Fibroblast of lung (primary cell): ENCODE data around the gene HMMR. TPM values are rescaled to one million over a fixed set of nuclear protein-coding genes. Genes with fewer than 3 reads are reported as not detected.

Experiments used
- DNase-seq, 2 donors: peaks; one replicate each; pipeline versions ENCODE4 v3.0.0 to v3.0.0-alpha.2; 2010; ENCODE audit warnings: low read depth in 2 of 2
- H2AFZ ChIP-seq: 2 replicates; pipeline ENCODE4 v1.5.1; 2012; ENCODE audit warnings: low read length, control low read depth, inconsistent platforms
- H3K27ac ChIP-seq: 2 replicates; pipeline ENCODE4 v1.5.1; 2011; ENCODE audit warnings: low read length, control low read depth; ENCODE audit not compliant: insufficient read depth
- H3K27me3 ChIP-seq: 2 replicates; pipeline ENCODE4 v1.5.1; 2011; ENCODE audit warnings: mild to moderate bottlenecking, low read length; ENCODE audit not compliant: control insufficient read depth, insufficient read depth
- H3K36me3 ChIP-seq: 2 replicates; pipeline ENCODE4 v1.5.1; 2011; ENCODE audit warnings: low read length; ENCODE audit not compliant: control insufficient read depth, insufficient read depth
- H3K4me1 ChIP-seq: 2 replicates; pipeline ENCODE4 v1.5.1; 2011; ENCODE audit warnings: low read length; ENCODE audit not compliant: control insufficient read depth, insufficient read depth; ENCODE audit errors: extremely low read depth
- H3K4me2 ChIP-seq: 2 replicates; pipeline ENCODE4 v1.5.1; 2011; ENCODE audit warnings: low read length, control low read depth; ENCODE audit not compliant: insufficient read depth; ENCODE audit errors: extremely low read depth
- H3K4me3 ChIP-seq, 4 experiments: fragments of 200-600 bp in 1 of 4; sonication (generic) in 1 of 4; replicated peaks in 1 of 4; 2 replicates each; pipeline ENCODE4 v1.5.1; 2011 to 2016; ENCODE audit warnings: low read length in 4 of 4, low read depth in 3 of 4, mild to moderate bottlenecking in 3 of 4, control low read depth in 2 of 4, inconsistent platforms in 1 of 4, mixed read lengths in 1 of 4; ENCODE audit not compliant: insufficient read depth in 1 of 4; ENCODE audit errors: control extremely low read depth in 1 of 4
- H3K79me2 ChIP-seq: 2 replicates; pipeline ENCODE4 v1.5.1; 2012; ENCODE audit warnings: mild to moderate bottlenecking, low read length, inconsistent platforms; ENCODE audit not compliant: control insufficient read depth, insufficient read depth
- H3K9ac ChIP-seq: 2 replicates; pipeline ENCODE4 v1.5.1; 2011; ENCODE audit warnings: mild to moderate bottlenecking, low read length, control low read depth; ENCODE audit not compliant: insufficient read depth
- H3K9me3 ChIP-seq: 2 replicates; pipeline ENCODE4 v1.5.1; 2012; ENCODE audit warnings: low read depth, low read length; ENCODE audit not compliant: control insufficient read depth, insufficient read depth
- H4K20me1 ChIP-seq: 2 replicates; pipeline ENCODE4 v1.5.1; 2011; ENCODE audit warnings: low read length; ENCODE audit not compliant: control insufficient read depth, insufficient read depth; ENCODE audit errors: extremely low read depth
- CTCF ChIP-seq, 2 donors: IDR thresholded peaks in 1 of 2; conservative IDR thresholded peaks in 1 of 2; 1 replicate in 1 of 2; 2 replicates in 1 of 2; pipeline ENCODE4 v1.5.1; 2011 to 2012; ENCODE audit warnings: low read length in 2 of 2, control low read depth in 1 of 2, inconsistent platforms in 1 of 2, low read depth in 1 of 2, mild to moderate bottlenecking in 1 of 2
- EZH2 ChIP-seq: IDR thresholded peaks from 2 replicates; pipeline ENCODE4 v1.5.1; 2012; ENCODE audit warnings: low read length, control low read depth, mild to moderate bottlenecking; ENCODE audit errors: missing control alignments
- polyA plus RNA-seq, 2 donors: library from polyadenylated mRNA; depleted of rRNA in 1 of 2; stranded (reverse) in 1 of 2; unstranded in 1 of 2; fragments of >200 nt; gene quantifications; 2 replicates each; pipeline ENCODE4 v1.2.1, GENCODE V29; 2011 to 2012; ENCODE audit warnings: missing spikeins in 1 of 2
- total RNA-seq: library from RNA; depleted of rRNA; stranded (reverse); fragments of >200 nt; gene quantifications from 2 replicates; pipeline ENCODE4 v1.2.1, GENCODE V29; 2014

The HMMR gene
- total and polyA plus RNA-seq, 2 donors (not counting 1 experiment from before 2014, with no cell fraction given): 5.6 to 19.7 TPM

- H3K4me2 ChIP-seq: no peak overlapping the region
- no peak overlapping the region for H2AFZ ChIP-seq
- no peaks in the 10 kb centered on the region for H3K4me1 ChIP-seq
- TF ChIP-seq EZH2 (no peak), CTCF (conservative IDR thresholded peaks at IDR 0.05 in 1 of 2, IDR thresholded peaks at IDR 0.05 in 1 of 2; ENCODE audit: low read depth in 1 of 2, low read length in 2 of 2) (no peak)
- H3K9ac ChIP-seq: no peak overlapping the region
- no peak overlapping the region for H3K27ac ChIP-seq
- DNase-seq: no peak
- no peaks in the 10 kb centered on the region for H3K36me3 ChIP-seq
- no peaks in the 10 kb centered on the region for H4K20me1 ChIP-seq
- H3K79me2 ChIP-seq: no peaks in the 10 kb centered on the region
- H3K9me3 ChIP-seq: no peaks in the 10 kb centered on the region
- H3K27me3 ChIP-seq: no peaks in the 10 kb centered on the region
- no peak overlapping the region for H3K4me3 ChIP-seq
Observed at GRCh38 chr5:163529698-163530097, 69.3 kb downstream of the HMMR start.

GRCh38 chr5:163531272-163531671, 70.8 kb downstream of the HMMR start:
- Histone ChIP-seq H3K27me3 (no peaks in the 10 kb centered on the region), H2AFZ (no peak overlapping the region), H3K79me2 (no peaks in the 10 kb centered on the region), H3K4me2 (no peak overlapping the region), H3K4me1 (no peaks in the 10 kb centered on the region), H3K27ac (no peak overlapping the region), H3K9me3 (no peaks in the 10 kb centered on the region), H3K9ac (no peak overlapping the region), H4K20me1 (no peaks in the 10 kb centered on the region), H3K36me3 (no peaks in the 10 kb centered on the region), H3K4me3 (no peak overlapping the region)
- no peak for DNase-seq
- TF ChIP-seq EZH2 (no peak), CTCF (conservative IDR thresholded peaks at IDR 0.05 in 1 of 2, IDR thresholded peaks at IDR 0.05 in 1 of 2; ENCODE audit: low read depth in 1 of 2, low read length in 2 of 2) (no peak)

DNA sequence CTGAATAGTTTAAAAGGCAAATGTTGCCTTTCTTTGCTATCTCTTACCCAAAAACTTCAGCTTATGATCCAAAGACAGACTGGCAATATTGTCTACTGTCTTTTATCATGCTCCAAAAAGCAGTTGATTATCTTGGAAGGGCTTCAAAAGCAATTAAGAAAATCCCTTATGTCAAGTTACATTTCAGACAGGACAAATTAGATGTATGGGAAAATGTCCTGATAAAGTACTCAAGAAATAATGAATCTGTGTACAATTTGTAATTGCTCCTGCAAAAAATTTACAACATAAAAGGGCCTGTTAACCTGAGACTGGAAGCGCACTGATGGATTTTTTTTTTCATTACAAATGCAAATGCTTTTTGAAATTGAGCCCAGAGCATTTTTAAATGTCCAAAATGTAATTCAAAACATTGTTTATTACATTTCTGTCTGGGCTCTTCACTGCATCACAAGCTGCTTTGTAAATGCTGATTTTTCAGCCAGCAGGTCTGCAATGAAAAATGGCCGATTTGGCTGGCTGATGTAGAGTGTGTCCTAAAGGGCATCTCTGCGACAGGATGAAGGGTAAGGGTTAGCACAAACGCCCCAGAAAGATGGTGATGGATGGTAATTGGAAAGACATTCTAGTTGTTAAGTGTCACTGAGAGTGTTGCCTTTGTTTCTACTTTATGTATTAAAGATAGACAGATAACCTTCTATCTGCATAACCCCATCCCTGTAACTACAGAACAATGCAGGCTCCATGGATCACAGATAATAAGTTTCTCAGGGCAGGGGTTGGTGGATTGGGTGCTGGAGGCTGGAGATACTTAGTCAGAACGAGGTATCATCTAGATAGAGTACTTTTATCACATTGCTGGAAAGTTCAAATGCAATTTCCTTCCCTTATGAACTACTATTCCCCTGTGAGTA, 72.0 kb downstream of the HMMR start:
- Histone ChIP-seq H3K4me3 (no peak overlapping the region), H3K9ac (no peak overlapping the region), H3K4me1 (no peaks in the 10 kb centered on the region), H4K20me1 (no peaks in the 10 kb centered on the region), H3K27ac (no peak overlapping the region), H3K36me3 (no peaks in the 10 kb centered on the region), H2AFZ (no peak overlapping the region), H3K27me3 (no peaks in the 10 kb centered on the region), H3K79me2 (no peaks in the 10 kb centered on the region), H3K4me2 (no peak overlapping the region), H3K9me3 (no peaks in the 10 kb centered on the region)
- DNase-seq: no peak
- no peak for TF ChIP-seq CTCF (conservative IDR thresholded peaks at IDR 0.05 in 1 of 2, IDR thresholded peaks at IDR 0.05 in 1 of 2; ENCODE audit: low read depth in 1 of 2, low read length in 2 of 2)
- TF ChIP-seq EZH2: no peak
